GM21526 (cell line): Measurements from ENCODE around the gene TBXAS1.

ENCODE experiments used
- ATAC-seq: cut with Tn5 transposase; IDR thresholded peaks from one replicate; pipeline ENCODE4 v1.9.1; 2021; ENCODE audit warnings: moderate library complexity; ENCODE audit not compliant: unreplicated experiment, low FRiP score

Gene TBXAS1

GRCh38 chr7:139972029-139972428, 143.0 kb downstream of the TBXAS1 start:
- no peak for ATAC-seq

GRCh38 chr7:139973101-139974050, 144.3 kb downstream of the TBXAS1 start:
- no peak for ATAC-seq

GRCh38 chr7:139974179-139974811, 145.2 kb downstream of the TBXAS1 start:
- ATAC-seq: no peak

- ATAC-seq: no peak
Measured at GRCh38 chr7:139976055-139976837, 147.2 kb downstream of the TBXAS1 start.

- no peak for ATAC-seq
Measured at GRCh38 chr7:139976838-139977656, 148.0 kb downstream of the TBXAS1 start.

- no peak for ATAC-seq
Measured at GRCh38 chr7:139981511-139981895, 152.4 kb downstream of the TBXAS1 start.

- ATAC-seq: no peak
Measured at GRCh38 chr7:139982927-139983920, 154.2 kb downstream of the TBXAS1 start.

GRCh38 chr7:139984642-139985539, 155.8 kb downstream of the TBXAS1 start:
- ATAC-seq: no peak

- ATAC-seq: no peak
Measured at GRCh38 chr7:139985811-139986210, 156.7 kb downstream of the TBXAS1 start.

GRCh38 chr7:139987691-139988516, 158.8 kb downstream of the TBXAS1 start:
- no peak for ATAC-seq

GRCh38 chr7:139989366-139990141, 160.5 kb downstream of the TBXAS1 start:
- ATAC-seq: no peak

- ATAC-seq: no peak
Measured at GRCh38 chr7:139990142-139990535, 161.1 kb downstream of the TBXAS1 start.

GRCh38 chr7:139990571-139991268, 161.7 kb downstream of the TBXAS1 start:
- no peak for ATAC-seq

GRCh38 chr7:139991269-139991666, 162.2 kb downstream of the TBXAS1 start:
- no peak for ATAC-seq

GRCh38 chr7:139991911-139992310, 162.8 kb downstream of the TBXAS1 start:
- ATAC-seq: no peak
